Astrocyte of the spinal cord (primary cell): ENCODE data around the gene FEV.

Experiments
- DNase-seq: peaks from one replicate; pipeline ENCODE4 v3.0.0; 2011; ENCODE audit warnings: low read depth, low spot score
- H3K4me3 ChIP-seq: 2 replicates; pipeline ENCODE4 v1.5.1; 2011; ENCODE audit warnings: low read depth, mild to moderate bottlenecking, low read length, moderate library complexity
- in situ Hi-C: cut with HindIII; loops from 2 replicates; pipeline ENCODE4 v1.10.0; 2017; ENCODE audit warnings: low sequenced_read_pairs
- TF ChIP-seq, protein P1 (sequence below): IDR thresholded peaks from 2 replicates; pipeline ENCODE4 v1.5.1; 2012; ENCODE audit warnings: low read depth, mild to moderate bottlenecking, low read length, inconsistent platforms

FEV gene

DNA sequence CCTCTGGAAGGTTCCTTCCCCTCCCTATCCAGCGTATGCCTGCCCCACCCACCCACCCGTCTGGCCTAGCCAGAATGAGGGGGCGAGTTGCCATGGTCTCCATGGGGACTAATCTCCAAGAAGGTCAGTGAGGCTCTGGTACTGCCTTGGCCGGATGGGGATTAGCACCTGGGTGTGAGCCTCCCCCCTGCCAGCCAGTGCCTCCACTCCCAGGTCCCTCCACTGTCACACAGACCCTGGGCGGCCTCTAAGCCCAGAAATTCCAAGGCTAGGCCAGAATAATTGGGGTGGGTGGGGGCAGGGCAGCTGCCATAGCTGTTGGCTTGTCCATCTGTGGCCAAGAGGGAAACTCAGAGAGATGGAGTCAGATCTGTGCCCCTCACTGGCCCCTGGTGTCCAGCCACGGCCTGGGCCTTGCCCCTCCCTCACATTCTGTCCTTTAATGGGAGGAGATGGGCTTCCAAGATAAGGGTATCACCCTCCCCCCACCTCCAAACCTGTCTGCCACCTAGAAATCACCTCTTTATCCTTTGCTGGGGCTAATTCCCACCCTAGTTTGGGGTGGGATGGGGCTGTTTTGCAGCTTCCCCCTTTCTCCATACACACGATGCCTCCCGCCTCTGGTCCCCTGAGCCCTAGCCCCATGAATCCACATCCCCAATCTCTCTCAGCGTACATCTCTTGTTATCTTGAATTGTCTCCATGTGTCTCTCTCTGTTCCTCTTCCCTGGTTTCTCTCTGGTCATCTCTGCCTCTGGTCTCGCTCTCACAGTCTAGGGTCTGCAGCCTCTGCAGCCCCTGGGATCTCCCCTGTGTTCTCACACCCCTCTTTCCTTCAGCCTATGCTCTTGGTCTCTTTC is 14.3 kb upstream of the FEV start:
- H3K4me3 ChIP-seq: no peak overlapping the region
- TF ChIP-seq, protein P1, sequence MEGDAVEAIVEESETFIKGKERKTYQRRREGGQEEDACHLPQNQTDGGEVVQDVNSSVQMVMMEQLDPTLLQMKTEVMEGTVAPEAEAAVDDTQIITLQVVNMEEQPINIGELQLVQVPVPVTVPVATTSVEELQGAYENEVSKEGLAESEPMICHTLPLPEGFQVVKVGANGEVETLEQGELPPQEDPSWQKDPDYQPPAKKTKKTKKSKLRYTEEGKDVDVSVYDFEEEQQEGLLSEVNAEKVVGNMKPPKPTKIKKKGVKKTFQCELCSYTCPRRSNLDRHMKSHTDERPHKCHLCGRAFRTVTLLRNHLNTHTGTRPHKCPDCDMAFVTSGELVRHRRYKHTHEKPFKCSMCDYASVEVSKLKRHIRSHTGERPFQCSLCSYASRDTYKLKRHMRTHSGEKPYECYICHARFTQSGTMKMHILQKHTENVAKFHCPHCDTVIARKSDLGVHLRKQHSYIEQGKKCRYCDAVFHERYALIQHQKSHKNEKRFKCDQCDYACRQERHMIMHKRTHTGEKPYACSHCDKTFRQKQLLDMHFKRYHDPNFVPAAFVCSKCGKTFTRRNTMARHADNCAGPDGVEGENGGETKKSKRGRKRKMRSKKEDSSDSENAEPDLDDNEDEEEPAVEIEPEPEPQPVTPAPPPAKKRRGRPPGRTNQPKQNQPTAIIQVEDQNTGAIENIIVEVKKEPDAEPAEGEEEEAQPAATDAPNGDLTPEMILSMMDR: no peak
- in situ Hi-C loops: no loop called here
- no peak for DNase-seq

- TF ChIP-seq, protein P1: no peak
- no peak overlapping the region for H3K4me3 ChIP-seq
- in situ Hi-C loops: no loop called here
- DNase-seq: no peak
Measured at GRCh38 chr2:218998414-218999002, 13.5 kb upstream of the FEV start.

DNA sequence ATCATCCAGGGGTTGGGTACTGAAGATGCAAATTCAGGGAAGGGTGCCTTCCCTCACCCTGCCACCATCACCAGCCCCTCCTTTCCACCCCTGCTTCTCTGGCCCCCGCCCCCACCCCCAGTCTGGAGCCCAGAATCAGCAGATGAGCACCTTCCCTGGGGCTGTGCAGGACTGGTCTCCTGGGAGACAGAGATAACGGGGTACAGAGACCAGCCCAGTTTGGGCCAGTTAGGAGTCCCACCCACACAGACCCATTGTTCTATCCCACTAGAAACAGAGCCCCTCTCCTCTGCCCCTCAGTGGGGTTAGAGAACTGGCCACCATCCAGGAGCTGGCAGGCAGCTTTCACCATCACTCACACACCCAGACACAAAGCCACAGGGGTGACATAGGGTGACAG is 12.7 kb upstream of the FEV start:
- H3K4me3 ChIP-seq: no peak overlapping the region
- TF ChIP-seq, protein P1: no peak
- in situ Hi-C loops: no loop called here
- DNase-seq: no peak

DNA sequence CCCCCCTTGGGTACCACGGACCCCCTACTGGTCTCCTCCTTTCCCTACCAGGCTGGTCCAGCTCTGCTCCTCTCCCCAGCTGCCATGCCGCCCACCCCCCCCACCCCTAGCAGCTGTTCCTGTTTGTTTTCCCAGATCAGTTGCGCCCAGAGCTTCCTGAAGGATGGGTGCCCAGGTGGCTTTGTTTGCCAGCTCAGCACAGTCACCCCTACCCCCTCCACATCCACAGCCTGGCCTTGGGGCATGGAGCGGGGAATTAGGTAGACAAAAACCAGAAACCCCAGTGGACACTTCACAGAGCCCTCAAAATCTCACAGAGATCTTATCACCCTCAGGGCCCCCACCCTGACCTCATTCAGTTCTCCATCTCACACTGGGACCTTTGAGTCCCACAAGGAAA is 12.0 kb upstream of the FEV start:
- no peak overlapping the region for H3K4me3 ChIP-seq
- TF ChIP-seq, protein P1: no peak
- no peak for DNase-seq
- in situ Hi-C loops: no loop called here

GRCh38 chr2:218995972-218996711 is 11.2 kb upstream of the FEV start:
- TF ChIP-seq, protein P1: peak; percentile 82
- peak; percentile 65 for DNase-seq
- in situ Hi-C loops: no loop called here
- H3K4me3 ChIP-seq: peak overlapping the region; percentile 22

DNA sequence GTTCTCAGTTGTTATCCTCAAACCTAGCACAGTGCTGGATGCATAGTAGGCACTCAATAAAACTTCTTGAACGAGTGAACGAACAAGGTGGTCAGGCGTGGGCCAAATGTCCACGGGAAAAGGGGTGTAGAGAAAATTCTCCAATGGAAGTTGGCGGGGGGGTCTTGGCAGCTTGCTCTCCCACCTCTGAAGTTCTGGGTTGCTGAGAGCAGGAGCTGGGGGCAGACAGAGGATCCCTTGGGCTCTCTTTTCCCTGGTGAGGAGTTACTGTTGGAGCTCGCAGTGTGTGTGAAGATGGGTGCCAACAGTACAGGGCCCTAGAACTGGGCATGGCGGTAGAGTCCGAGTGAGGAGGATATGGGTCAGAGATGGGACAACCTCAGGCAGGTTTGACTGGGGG is 10.6 kb upstream of the FEV start:
- in situ Hi-C loops: no loop called here
- DNase-seq: no peak
- TF ChIP-seq, protein P1: no peak
- H3K4me3 ChIP-seq: no peak overlapping the region
